Transverse colon (tissue), 4 donors: ENCODE results near the gene CDK7. TPM values are rescaled to one million over a fixed set of nuclear protein-coding genes. Genes with fewer than 3 reads are reported as not detected.

ENCODE experiments used
- DNase-seq: peaks from one replicate; pipeline ENCODE4 v3.0.0-alpha.2; 2019
- H3K27ac ChIP-seq, 4 donors: fragments of 200-600 bp; sonication (generic); 2 replicates each; pipeline ENCODE4 v1.5.1; 2016 to 2018; ENCODE audit warnings: inconsistent platforms in 4 of 4
- H3K27me3 ChIP-seq: fragments of 200-600 bp; sonication (generic); 2 replicates; pipeline ENCODE4 v1.5.1; 2017; ENCODE audit warnings: inconsistent platforms
- H3K36me3 ChIP-seq, 4 donors: fragments of 200-600 bp; sonication (generic); 2 replicates each; pipeline ENCODE4 v1.5.1; 2017 to 2019; ENCODE audit warnings: inconsistent platforms in 4 of 4
- H3K4me1 ChIP-seq, 4 donors: fragments of 200-600 bp; sonication (generic); 2 replicates each; pipeline ENCODE4 v1.5.1; 2017 to 2020; ENCODE audit warnings: inconsistent platforms in 4 of 4
- H3K4me3 ChIP-seq, 4 donors: fragments of 200-600 bp; sonication (generic); 1 replicate in 1 of 4; 2 replicates in 3 of 4; pipeline versions ENCODE4 v1.5.1 to v1.6.1; 2017 to 2019; ENCODE audit warnings: inconsistent platforms in 4 of 4
- H3K9me3 ChIP-seq, 2 donors: fragments of 200-600 bp; sonication (generic); 2 replicates each; pipeline ENCODE4 v1.5.1; 2017 to 2019; ENCODE audit warnings: inconsistent platforms in 2 of 2
- CTCF ChIP-seq, 5 experiments: fragments of 200-600 bp in 3 of 5; fragments of 450-650 bp in 2 of 5; sonication (generic) in 3 of 5; IDR thresholded peaks; 1 replicate in 2 of 5; 2 replicates in 3 of 5; pipeline ENCODE4 v1.5.1; 2016 to 2017; ENCODE audit warnings: antibody characterized with exemption in 5 of 5, inconsistent platforms in 3 of 5, mild to moderate bottlenecking in 2 of 5, moderate library complexity in 1 of 5
- EP300 ChIP-seq: sonication (generic); formaldehyde crosslinking; IDR thresholded peaks from one replicate; pipeline ENCODE4 v1.6.1; 2017; ENCODE audit warnings: antibody characterized with exemption, low read depth
- POLR2A ChIP-seq: fragments of 450-650 bp; IDR thresholded peaks from one replicate; pipeline ENCODE4 v1.6.1; 2016; ENCODE audit warnings: antibody characterized with exemption, mild to moderate bottlenecking, moderate library complexity
- POLR2AphosphoS5 ChIP-seq, 3 donors: sonication (generic); formaldehyde crosslinking; IDR thresholded peaks; one replicate each; pipeline ENCODE4 v1.6.1; 2016; ENCODE audit warnings: antibody characterized with exemption in 3 of 3
- WGBS, 2 donors: methylation state at CpG; one replicate each; pipeline ENCODE4 v1.1.5; 2018; ENCODE audit warnings: low coverage in 1 of 2; 5-methylcytosine and 5-hydroxymethylcytosine counted together
- in situ Hi-C, 4 donors: fragments of 200-750 bp; cut with MboI; loops; one replicate each; pipeline versions ENCODE4 v1.15.0 to v1.15.1; 2017; ENCODE audit warnings: low sequenced_read_pairs in 3 of 4, low pct_ligation_motif_present in 1 of 4, low pct_unique_long_range_greater_than_20kb in 1 of 4
- intact Hi-C: fragments of 100-400 bp; cut with DNase I; formaldehyde crosslinking; loops from one replicate; pipeline ENCODE4 v1.15.1; 2023; ENCODE audit warnings: low total_unique reads
- total RNA-seq, 4 donors: library from RNA; depleted of rRNA; stranded (reverse); fragments of >200 nt; gene quantifications; one replicate each; pipeline ENCODE4 v1.1.0, GENCODE V29; 2016

The CDK7 gene
- total RNA-seq, 4 donors from 2014 or later: 10.8 to 61.7 (median 21.4) TPM

GRCh38 chr5:69317391-69317790 is 82.7 kb downstream of the CDK7 start:
- Histone ChIP-seq H3K4me1 (no peaks in the 10 kb centered on the region), H3K27me3 (no peaks in the 10 kb centered on the region), H3K9me3 (no peaks in the 10 kb centered on the region), H3K4me3 (no peak overlapping the region), H3K36me3 (peaks cover 0 to 15% (median 3%) of the 10 kb centered on the region in 4 donors), H3K27ac (no peak overlapping the region)
- TF ChIP-seq POLR2A (no peak), POLR2AphosphoS5 (IDR thresholded peaks at IDR 0.05) (no peak), EP300 (no peak), CTCF (IDR thresholded peaks at IDR 0.05) (no peak)
- in situ Hi-C loops: no loop called here
- no peak for DNase-seq
- WGBS, 2 donors: 63 to 79% methylated on average over 4 of the region's 4 CpGs
- intact Hi-C loops: no loop called here

GRCh38 chr5:69326365-69326764 is 91.7 kb downstream of the CDK7 start:
- H3K4me1 ChIP-seq: peaks cover 0 to 17% (median 11%) of the 10 kb centered on the region in 4 donors
- H3K36me3 ChIP-seq: no peaks in the 10 kb centered on the region
- no peaks in the 10 kb centered on the region for H3K27me3 ChIP-seq
- intact Hi-C loops: no loop called here
- no peak for DNase-seq
- no peak for TF ChIP-seq CTCF (IDR thresholded peaks at IDR 0.05)
- TF ChIP-seq POLR2A: no peak
- TF ChIP-seq POLR2AphosphoS5 (IDR thresholded peaks at IDR 0.05): no peak
- no peak for TF ChIP-seq EP300
- 78% methylated on average over 1 of the region's 1 CpG; no CpG with 5 or more reads in 1 of the 2 donors for WGBS, 2 donors
- peak overlapping the region; percentile 5 to 46 (median 38) for H3K27ac ChIP-seq
- no peaks in the 10 kb centered on the region for H3K9me3 ChIP-seq
- no peak overlapping the region for H3K4me3 ChIP-seq
- in situ Hi-C loops: loop anchor here in 2 of 4 donors (25.0 kb wide), 2 partner anchors 164 to 239 kb away; partner anchors contain the start of genes SLC30A5 (in 2 of the 2) and CCNB1 (in 1 of the 2)

Other genes starting within 250 kb of the CDK7 start
- gene SLC30A5, start 140.9 kb upstream of the CDK7 start, total RNA-seq: 10 to 100 TPM; 22.3 to 69.9 (median 41.9) TPM
- 10 to 100 TPM in 1 of 4 donors, 1 to 10 TPM in 3; 2.2 to 16.9 (median 6.3) TPM for gene CCNB1, start 67.7 kb upstream of the CDK7 start, total RNA-seq
- 1 to 10 TPM in 2 of 4 donors, not detected in 2; 1.2 to 4.4 TPM for gene CENPH, start 45.3 kb upstream of the CDK7 start, total RNA-seq
- 10 to 100 TPM in 3 of 4 donors, 1 to 10 TPM in 1; 8.2 to 24.7 (median 18.6) TPM for gene CCDC125, start 97.9 kb downstream of the CDK7 start, total RNA-seq
- 100 to 1,000 TPM in 1 of 4 donors, 10 to 100 TPM in 3; 16.1 to 103 (median 20.0) TPM for gene AK6, start 134.6 kb downstream of the CDK7 start, total RNA-seq
- 10 to 100 TPM; 32.1 to 79.4 (median 45.5) TPM for gene TAF9, start 134.6 kb downstream of the CDK7 start, total RNA-seq
- 10 to 100 TPM in 2 of 4 donors, 1 to 10 TPM in 2; 2.6 to 19.1 (median 9.8) TPM for gene RAD17, start 134.9 kb downstream of the CDK7 start, total RNA-seq
- gene MARVELD2, start 180.2 kb downstream of the CDK7 start, total RNA-seq: 10 to 100 TPM; 14.7 to 48.7 (median 30.7) TPM